ENCODE measurements around the gene NR1I2. TPM values are rescaled to one million over a fixed set of nuclear protein-coding genes. Genes with fewer than 3 reads are reported as not detected.

Gene NR1I2
- total RNA-seq, 1 experiment from 2014 or later, result not detected

- peaks cover 18% of the 10 kb centered on the region; the same call in 1 of the 2 replicates for H3K4me1 ChIP-seq
- CTCF ChIA-PET, result interaction anchor here (1.5 kb wide), 1 partner anchor 52 kb away, joined by 3 read pairs; no protein-coding TSS in a partner anchor
- no peak overlapping the region for H3K4me3 ChIP-seq (ENCODE audit: low read depth, low read length)
- no TSS peak for BruUV-seq (replicated peaks)
- Mint-ChIP-seq H3K36me3 (ENCODE audit: insufficient read depth, unreplicated experiment) (peaks cover 15% of the 10 kb centered on the region), H3K9me3 (ENCODE audit: unreplicated experiment) (no peaks in the 10 kb centered on the region), H3K4me1 (ENCODE audit: low read depth, unreplicated experiment) (peaks cover 21% of the 10 kb centered on the region), H3K4me3 (ENCODE audit: unreplicated experiment) (no peak overlapping the region), H3K27ac (ENCODE audit: unreplicated experiment) (no peak overlapping the region), H3K27me3 (ENCODE audit: insufficient read depth, unreplicated experiment) (no peaks in the 10 kb centered on the region)
- no peaks in the 10 kb centered on the region for H3K36me3 ChIP-seq (ENCODE audit: control insufficient read depth, insufficient read depth, low read length)
- no peak for TF ChIP-seq CTCF (IDR thresholded peaks at IDR 0.05; ENCODE audit: insufficient read depth in 1 of 2, low read depth in 1 of 2, low read length in 1 of 2, severe bottlenecking in 1 of 2, unreplicated experiment in 1 of 2)
- peak in 1 of 2 experiments; percentile 23 for DNase-seq
- H3K9me3 ChIP-seq, result no peaks in the 10 kb centered on the region
- H3K27me3 ChIP-seq (replicated peaks; ENCODE audit: control insufficient read depth, insufficient read depth, low read length), result no peaks in the 10 kb centered on the region
- POLR2A ChIA-PET, result no interaction called here
- intact Hi-C loops (cut with micrococcal nuclease; ENCODE audit: unreplicated experiment), result loop anchor here (5.0 kb wide), 1 partner anchor 350 kb away; no protein-coding TSS in a partner anchor
These were observed 50.1 kb downstream of the NR1I2 start for GRCh38 chr3:119831941-119832371.

DNA sequence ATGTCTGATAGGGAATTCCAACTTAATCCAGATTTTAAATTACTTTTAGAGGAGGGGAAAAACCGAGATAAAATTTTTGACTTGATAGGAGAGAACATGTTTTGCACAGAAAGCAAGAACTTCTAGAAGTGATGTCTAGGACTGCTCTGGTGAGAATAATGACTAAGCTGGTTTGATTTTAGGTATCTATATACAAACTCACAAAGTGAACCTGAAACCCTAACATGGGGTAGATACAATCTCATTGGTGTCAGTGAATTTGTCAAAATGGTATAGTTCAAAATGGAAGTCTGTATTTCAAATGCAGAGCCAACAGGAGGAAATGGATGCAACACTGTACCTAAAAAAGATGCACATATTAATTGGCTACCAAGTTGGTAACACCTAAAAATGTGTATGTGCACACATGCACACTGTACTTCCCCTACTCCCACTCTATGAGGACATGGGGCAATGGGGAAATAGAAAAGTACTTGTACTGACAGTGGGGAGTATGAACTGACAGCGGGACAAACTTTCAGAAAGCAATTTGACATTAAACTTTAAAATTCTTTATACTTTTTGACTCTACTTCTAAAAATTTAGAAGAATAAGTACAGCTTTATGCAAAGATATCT, 53.0 kb downstream of the NR1I2 start:
- BruUV-seq (replicated peaks), result no TSS peak
- Histone ChIP-seq H3K9me3 (no peaks in the 10 kb centered on the region), H3K4me3 (ENCODE audit: low read depth, low read length) (no peak overlapping the region), H3K27me3 (replicated peaks; ENCODE audit: control insufficient read depth, insufficient read depth, low read length) (no peaks in the 10 kb centered on the region), H3K36me3 (ENCODE audit: control insufficient read depth, insufficient read depth, low read length) (no peaks in the 10 kb centered on the region), H3K4me1 (peaks cover 18% of the 10 kb centered on the region; the same call in 1 of the 2 replicates)
- Mint-ChIP-seq H3K36me3 (ENCODE audit: insufficient read depth, unreplicated experiment) (peaks cover 15% of the 10 kb centered on the region), H3K27me3 (ENCODE audit: insufficient read depth, unreplicated experiment) (no peaks in the 10 kb centered on the region), H3K4me3 (ENCODE audit: unreplicated experiment) (no peak overlapping the region), H3K27ac (ENCODE audit: unreplicated experiment) (no peak overlapping the region), H3K9me3 (ENCODE audit: unreplicated experiment) (no peaks in the 10 kb centered on the region), H3K4me1 (ENCODE audit: low read depth, unreplicated experiment) (peaks cover 7% of the 10 kb centered on the region)
- CTCF ChIA-PET, result no interaction called here
- TF ChIP-seq CTCF (IDR thresholded peaks at IDR 0.05; ENCODE audit: insufficient read depth in 1 of 2, low read depth in 1 of 2, low read length in 1 of 2, severe bottlenecking in 1 of 2, unreplicated experiment in 1 of 2), result no peak
- POLR2A ChIA-PET, result no interaction called here
- intact Hi-C loops (cut with micrococcal nuclease; ENCODE audit: unreplicated experiment), result loop anchor here (5.0 kb wide), 1 partner anchor 347 kb away; no protein-coding TSS in a partner anchor
- DNase-seq, result no peak

DNA sequence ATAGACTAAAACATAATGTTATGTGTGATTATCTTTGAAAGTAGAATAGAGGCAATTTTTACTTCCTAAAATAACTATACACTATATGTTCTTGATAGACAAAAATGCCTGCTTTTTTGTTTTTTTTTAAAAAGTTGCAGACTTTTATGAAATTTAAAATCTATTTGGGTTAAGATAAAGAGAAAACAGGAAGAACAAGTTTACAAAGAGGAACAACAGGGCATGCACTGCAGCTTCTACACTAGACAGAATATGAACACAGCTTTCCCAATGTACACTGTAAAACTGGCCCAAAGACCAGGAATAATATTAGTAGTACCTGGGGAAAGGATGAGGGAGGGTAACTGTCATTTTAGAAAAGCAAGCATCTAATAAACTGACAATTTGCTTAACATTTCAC, 53.7 kb downstream of the NR1I2 start:
- DNase-seq, result no peak
- TF ChIP-seq CTCF (IDR thresholded peaks at IDR 0.05; ENCODE audit: insufficient read depth in 1 of 2, low read depth in 1 of 2, low read length in 1 of 2, severe bottlenecking in 1 of 2, unreplicated experiment in 1 of 2), result no peak
- no peaks in the 10 kb centered on the region for H3K9me3 Mint-ChIP-seq (ENCODE audit: unreplicated experiment)
- peaks cover 7% of the 10 kb centered on the region for H3K4me1 Mint-ChIP-seq (ENCODE audit: low read depth, unreplicated experiment)
- Histone ChIP-seq H3K9me3 (no peaks in the 10 kb centered on the region), H3K4me3 (ENCODE audit: low read depth, low read length) (no peak overlapping the region), H3K27me3 (replicated peaks; ENCODE audit: control insufficient read depth, insufficient read depth, low read length) (no peaks in the 10 kb centered on the region), H3K4me1 (peaks cover 18% of the 10 kb centered on the region; the same call in 1 of the 2 replicates), H3K36me3 (ENCODE audit: control insufficient read depth, insufficient read depth, low read length) (no peaks in the 10 kb centered on the region)
- no TSS peak for BruUV-seq (replicated peaks)
- POLR2A ChIA-PET, result no interaction called here
- peaks cover 15% of the 10 kb centered on the region for H3K36me3 Mint-ChIP-seq (ENCODE audit: insufficient read depth, unreplicated experiment)
- H3K27ac Mint-ChIP-seq (ENCODE audit: unreplicated experiment), result no peak overlapping the region
- no peaks in the 10 kb centered on the region for H3K27me3 Mint-ChIP-seq (ENCODE audit: insufficient read depth, unreplicated experiment)
- H3K4me3 Mint-ChIP-seq (ENCODE audit: unreplicated experiment), result no peak overlapping the region
- CTCF ChIA-PET, result no interaction called here
- intact Hi-C loops (cut with micrococcal nuclease; ENCODE audit: unreplicated experiment), result no loop called here

Data from Caco-2 (cell line).